GM12801 (cell line): ENCODE data around the gene DCLK2.

ENCODE experiments used
- TF ChIP-seq, protein P1 (sequence below): IDR thresholded peaks from one replicate; pipeline ENCODE4 v1.5.1; 2011; ENCODE audit warnings: control low read depth; ENCODE audit not compliant: insufficient read length; ENCODE audit errors: extremely low read depth

The DCLK2 gene

DNA sequence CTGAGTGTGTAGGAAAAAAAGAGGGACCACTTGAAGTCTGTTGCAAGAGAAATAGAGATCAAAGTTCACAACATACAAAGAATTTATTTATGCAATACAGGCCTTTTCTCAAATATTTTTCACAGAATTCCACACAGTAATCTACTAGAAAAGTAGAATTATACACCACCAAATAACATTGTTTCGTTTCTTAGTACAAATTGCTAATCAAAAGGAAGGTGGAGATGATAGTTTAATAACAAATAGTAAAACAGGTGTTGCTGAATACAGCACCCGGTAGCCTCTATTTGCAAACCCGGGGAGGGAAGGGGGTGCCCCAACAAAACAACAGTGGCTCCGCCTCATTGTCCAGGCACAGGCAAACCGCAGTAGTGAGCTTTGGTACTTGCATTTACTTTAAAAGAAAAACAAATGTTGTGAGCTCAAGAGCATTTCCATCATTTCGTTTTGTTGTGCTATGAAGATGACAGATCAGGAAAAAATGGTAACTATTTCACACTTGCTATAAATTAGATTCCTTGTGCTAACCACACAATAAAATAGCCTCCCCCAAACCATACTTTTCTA lies 186.4 kb downstream of the DCLK2 start:
- TF ChIP-seq, protein P1, sequence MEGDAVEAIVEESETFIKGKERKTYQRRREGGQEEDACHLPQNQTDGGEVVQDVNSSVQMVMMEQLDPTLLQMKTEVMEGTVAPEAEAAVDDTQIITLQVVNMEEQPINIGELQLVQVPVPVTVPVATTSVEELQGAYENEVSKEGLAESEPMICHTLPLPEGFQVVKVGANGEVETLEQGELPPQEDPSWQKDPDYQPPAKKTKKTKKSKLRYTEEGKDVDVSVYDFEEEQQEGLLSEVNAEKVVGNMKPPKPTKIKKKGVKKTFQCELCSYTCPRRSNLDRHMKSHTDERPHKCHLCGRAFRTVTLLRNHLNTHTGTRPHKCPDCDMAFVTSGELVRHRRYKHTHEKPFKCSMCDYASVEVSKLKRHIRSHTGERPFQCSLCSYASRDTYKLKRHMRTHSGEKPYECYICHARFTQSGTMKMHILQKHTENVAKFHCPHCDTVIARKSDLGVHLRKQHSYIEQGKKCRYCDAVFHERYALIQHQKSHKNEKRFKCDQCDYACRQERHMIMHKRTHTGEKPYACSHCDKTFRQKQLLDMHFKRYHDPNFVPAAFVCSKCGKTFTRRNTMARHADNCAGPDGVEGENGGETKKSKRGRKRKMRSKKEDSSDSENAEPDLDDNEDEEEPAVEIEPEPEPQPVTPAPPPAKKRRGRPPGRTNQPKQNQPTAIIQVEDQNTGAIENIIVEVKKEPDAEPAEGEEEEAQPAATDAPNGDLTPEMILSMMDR = no peak

DNA sequence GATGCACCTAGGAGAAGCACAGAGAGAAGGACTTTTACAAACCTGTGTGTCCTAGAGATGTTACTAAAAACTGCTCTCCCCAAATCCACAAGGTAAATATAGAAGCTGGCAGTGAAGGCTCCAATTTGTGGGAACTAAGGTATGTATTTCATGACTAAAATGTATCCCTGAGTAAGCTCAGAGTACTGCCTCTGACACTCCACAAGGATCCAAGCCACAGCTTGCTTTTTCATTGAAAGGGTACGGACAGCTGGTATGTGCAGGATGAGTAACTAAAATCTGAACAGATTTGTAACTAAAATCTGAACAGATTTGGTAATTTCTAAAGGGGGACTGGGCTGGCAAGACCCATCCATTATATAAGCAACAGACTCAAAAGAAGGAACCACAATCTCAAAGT lies 187.6 kb downstream of the DCLK2 start:
- TF ChIP-seq, protein P1 = no peak

DNA sequence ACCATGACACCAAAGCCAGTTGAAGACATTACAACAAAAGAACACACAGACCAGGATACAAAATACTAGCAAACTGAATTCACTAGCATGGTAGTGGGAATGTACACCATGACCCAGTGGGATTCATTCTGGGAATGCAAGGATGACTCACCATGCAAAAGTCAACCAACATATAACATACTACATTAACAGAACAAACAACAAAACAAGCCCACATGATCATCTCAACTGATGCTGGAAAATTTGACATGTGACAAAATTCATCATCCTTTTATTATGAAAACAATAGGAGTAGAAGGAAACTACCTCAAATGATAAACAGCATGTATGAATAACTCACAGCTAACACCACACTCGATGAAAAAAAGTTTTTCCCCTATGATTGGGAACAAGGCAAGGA lies 190.2 kb downstream of the DCLK2 start:
- TF ChIP-seq, protein P1 = no peak

DNA sequence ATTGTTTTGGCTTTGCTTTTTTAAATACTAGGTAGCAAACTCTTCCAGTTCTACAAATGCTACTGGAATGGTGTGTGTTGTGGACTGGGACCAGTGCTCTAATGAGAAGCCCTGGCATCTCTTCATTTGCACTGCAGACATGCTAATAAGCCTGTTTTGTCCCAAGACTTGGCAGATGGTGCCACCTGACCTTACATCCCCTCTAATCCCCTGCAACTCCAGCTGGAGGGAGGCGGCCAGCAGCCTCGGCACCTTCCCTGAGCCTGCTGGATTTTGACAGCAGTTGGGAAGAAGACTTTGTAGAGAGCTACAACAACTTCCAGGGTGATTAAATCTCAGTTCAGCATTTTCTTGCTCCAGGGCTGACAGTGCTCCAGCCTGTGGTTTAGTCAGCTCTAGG lies 200.0 kb downstream of the DCLK2 start:
- TF ChIP-seq, protein P1 = no peak

DNA sequence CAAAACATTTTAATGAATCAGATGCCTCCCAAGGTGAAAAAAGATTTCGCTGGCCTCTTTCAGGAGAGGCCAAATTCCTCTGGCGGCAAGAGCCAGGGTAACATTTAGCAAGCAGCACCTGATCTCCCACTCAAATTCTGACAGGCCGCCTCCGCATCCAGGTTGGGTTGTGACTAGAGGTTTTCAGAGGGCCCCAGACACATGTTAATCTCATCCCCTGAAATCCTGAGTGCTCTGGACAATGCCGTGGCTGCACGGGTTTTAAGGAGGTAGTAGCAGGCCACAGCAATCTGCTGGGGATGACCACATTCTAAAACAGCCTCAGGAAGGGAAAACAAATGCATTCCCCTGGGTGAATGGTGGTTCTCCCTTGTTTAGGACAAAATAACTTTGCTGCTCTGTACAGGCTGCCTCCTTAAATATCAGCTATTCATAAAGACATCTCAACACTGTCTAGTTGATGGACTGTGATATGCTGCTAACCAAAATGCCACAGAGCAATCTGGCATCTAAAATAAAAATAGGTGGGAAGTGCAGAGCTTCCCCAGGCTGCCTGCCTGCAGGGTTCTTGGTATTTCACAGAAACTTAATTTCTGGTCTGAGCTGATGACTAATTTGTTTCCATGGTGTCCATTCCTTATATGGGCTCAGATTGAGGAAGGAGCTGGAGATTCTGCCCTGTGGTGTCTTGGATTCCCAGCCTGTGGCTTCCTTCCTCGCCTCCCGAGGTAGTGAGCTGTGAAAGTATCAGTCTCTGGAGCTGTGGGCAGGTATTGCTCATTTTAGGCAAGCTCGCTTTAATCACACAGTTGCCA lies 202.0 kb downstream of the DCLK2 start:
- TF ChIP-seq, protein P1 = no peak

DNA sequence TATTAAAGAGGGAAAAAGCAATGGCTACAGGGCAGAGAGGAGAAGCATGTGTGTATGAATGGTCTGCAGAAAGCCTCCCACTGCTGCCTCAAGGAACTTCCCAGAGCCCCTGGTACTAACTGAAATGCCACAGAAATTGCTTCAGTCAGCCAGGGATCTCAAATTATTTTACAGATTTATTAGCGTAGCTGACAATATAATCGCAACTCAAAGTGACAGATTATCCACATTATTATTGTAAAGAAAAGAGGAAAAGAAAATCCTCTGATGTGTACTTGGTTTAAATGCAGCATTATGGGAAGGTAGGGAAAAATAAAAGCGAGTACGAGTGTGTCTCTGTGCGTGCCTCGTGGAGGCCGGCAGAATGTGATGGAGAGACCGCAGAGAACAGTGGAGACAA lies 202.7 kb downstream of the DCLK2 start:
- TF ChIP-seq, protein P1 = no peak

DNA sequence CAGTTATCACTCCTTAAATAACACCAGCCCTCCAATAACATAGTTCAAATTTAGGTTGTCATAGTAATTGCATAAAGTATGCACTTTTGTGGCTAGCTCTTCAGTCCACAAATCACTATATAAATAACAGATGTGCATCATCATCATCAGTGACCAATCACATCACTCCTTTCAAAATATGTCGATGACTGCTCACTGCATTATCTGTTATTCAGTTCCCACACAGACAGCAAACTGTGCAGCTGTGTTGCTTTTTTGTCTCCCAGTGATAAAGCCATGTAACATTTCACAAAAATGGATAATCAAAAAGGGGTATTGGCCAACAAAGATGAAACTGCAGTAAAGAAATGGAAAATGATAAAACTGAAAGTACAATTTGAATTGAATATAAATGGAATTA lies 205.4 kb downstream of the DCLK2 start:
- TF ChIP-seq, protein P1 = no peak
